Limb (tissue), 2 donors: Measurements from ENCODE around the gene ANKRD13B.
"Not testable (repeated sequence)": the region's sequence is repeated elsewhere in the genome, so short reads cannot be mapped to it uniquely, and the experiment has no call there.

Experiments
- DNase-seq, 2 donors: peaks; one replicate each; pipeline ENCODE4 v3.0.0-alpha.2; 2016; ENCODE audit errors: extremely low spot score in 2 of 2

Gene ANKRD13B

DNA sequence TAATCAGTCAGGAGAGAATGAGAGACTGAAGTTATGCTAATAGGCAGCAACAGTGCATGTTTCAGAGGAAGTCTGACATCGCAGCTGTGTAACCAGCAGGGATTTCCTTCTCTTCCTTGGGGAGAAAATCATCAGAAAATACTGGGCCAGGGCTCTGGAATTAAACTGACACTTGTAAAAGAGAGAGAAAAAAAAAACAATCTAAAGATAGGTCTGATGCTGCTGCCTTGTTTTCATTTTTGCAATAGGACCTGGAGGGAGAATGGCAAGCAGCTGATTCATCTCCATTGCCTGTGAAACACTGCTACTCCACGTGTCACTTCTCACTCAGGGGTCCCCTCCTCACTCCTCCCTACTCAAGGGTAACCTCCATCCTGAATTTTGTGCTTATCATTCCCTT is 47.5 kb downstream of the ANKRD13B start:
- DNase-seq, result no peak

DNA sequence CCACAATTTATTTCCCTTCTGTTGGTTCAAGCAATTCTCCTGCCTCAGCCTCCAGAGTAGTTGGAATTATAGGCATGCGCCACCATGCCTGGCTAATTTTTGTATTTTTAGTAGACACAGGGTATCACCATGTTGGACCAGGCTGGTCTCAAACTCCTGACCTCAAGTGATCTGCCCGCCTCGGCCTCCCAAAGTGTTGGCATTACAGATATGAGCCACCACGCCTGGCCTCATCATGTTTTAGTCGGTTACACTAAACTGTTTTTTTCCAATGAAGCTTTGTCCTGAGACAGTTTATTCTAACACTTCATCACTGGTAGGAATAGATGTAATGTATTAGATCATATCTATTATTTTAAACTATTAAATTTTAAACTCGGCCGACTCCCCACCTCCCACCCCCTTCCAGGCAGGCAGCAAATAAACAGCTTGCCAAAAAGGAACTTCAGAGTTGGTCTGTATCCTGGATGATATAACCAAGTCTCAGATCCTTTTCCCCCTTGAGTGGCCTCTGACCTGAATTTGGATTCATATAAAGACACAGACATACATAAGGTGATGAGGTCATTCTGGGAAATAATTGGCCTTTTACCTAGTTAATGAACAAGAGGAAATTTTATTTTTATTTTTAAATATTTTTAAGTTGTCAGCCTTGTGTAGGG is 48.2 kb downstream of the ANKRD13B start:
- DNase-seq, result no peak

DNA sequence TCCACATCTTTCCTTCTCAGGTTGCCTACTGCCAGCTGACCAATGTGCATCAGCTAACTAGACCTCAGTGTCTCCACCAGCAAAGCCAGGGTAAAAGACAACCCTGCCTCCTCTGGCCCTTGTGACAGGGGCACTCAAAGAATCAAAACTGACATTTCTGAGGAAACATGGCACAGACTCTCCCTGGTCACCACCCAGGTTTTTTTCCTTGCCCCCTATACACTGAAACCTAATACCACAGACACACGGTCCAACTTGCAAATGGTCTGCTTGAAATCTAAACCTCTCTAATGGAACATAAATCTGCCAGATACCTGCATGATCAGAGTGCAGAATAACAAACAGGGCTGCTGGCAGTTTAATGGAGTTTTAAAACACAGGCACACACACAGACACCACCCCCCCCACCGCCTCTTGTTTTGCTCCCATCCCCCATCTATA is 49.3 kb downstream of the ANKRD13B start:
- no peak for DNase-seq

DNA sequence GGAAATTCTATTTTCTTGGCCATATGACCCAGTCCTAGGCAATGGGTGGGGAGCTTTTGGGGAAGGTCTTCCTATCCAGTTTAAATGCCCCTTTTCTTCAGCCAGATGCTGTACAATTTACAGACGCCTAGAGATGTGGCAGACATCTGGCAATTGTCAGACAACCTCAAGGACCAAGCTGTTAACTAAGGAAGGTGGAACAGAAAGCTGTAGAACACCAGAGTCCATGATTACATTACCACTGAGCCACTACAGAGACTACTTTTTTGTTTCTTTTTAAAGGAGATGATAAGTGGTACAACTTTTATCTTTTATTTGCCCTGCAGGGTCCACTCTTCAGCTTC is 50.9 kb downstream of the ANKRD13B start:
- no peak for DNase-seq

DNA sequence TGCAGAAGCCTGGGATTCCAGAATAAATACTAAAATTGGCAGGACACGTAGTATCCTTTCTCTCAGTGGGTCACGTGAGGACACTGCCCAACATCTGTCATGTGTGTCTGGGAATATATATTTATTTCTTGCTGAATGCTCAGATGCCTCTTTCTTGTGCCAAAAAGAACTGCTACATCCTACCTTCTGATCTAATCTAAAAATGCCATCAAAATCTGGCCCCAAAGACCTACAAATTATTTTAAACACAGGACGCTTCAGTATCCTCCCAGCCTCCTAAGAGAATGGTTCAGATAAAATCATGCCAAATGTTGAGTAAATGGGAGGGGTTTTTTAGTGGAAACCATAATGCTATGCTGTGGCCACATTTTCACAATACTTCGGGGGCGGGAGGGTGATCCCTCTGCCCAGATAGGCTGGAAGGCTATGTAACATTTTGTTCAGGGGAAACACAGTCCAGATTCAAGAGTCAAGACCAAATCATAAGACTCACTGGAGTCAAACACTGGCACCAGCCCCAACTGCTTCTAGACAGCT is 52.7 kb downstream of the ANKRD13B start:
- peak in 1 of 2 donors; percentile 70 for DNase-seq

DNA sequence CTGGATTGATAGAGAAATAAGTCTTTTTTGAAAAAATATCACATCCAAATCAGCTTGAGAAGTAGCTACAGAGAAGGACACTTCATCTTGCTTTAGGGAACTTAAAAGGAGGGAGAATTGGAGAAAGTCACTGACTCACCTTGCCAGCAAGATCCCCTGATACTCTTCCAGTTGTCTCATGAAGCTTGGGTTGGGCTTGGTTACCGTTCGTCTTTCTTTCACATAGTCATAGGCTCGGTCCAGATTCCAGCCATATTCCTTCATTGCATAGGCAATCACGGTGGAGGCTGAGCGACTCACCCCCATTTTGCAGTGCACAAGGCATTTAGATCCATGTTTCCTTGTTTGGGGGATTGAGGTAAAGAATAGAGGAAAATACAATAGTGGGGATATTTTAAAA is 55.1 kb downstream of the ANKRD13B start:
- no peak for DNase-seq

DNA sequence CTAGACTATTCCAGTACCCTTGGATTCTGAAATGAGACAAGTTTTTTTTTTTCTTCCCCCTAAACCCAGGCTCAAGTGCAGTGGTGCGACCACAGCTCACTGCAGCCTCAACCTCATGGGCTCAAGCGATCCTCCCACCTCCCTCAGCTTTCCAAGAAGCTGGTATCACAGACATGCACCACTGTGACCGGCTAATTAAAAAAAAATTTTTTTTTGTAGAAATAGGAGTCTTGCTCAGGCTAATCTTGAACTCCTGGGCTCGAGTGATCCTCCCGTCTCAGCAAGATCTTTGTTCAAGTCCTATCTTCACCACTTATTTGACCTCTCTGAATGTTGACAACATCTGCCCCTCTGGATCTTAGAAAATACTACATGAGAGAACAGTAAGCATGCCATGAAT is 56.4 kb downstream of the ANKRD13B start:
- no peak for DNase-seq

DNA sequence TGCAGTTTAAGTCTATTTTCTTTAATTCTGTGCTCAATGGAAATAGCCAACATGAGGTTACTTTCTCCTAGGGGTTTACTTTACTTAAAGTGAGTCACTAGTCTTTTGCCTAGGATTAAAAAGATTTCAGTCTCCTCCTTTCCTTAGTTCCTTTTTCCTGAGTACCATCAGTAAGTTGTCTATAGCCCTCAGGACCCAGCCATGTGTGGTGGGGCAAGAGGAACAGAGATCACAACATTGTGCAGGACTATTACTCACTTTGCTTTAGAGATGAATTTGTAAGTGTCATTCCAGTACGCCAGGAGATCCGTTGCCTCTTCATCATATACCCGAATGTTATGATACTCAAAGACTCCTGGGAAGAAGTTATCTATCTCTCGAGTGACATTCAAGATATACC is 57.5 kb downstream of the ANKRD13B start:
- no peak for DNase-seq

DNA sequence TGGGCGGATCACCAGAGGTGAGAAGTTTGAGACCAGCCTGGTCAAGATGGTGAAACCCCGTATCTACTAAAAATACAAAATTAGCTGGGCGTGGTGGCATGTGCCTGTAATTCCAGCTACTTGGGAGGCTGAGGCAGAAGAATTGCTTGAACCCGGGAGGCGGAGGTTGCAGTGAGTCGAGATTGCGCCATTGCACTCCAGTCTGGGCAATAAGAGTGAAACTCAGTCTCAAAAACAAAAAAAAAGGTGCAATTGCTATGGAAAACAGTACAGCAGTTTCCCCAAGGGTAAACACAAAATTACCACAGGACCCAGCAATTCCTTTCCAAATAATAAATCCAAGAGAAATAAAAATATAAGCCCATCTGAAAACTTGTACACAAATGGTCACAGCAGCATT is 59.0 kb downstream of the ANKRD13B start:
- DNase-seq, result not testable (repeated sequence)

DNA sequence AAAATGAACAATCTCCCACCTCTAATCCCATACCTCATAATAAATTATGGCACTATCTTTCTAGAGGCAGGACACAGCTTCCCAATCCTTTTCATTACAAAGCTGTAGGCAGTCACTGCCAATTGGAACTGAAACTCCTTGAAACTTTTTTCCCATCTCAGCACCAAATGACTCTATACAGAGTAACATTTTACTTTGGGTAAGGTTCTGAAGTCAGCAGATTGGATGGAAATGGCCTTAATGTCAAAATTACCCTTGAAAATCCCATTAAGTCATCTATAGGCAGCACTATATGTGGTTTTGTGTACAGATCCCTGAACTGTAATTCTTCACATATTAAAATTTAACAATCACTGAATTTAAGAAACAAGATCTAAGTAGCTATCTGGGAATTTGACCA is 60.0 kb downstream of the ANKRD13B start:
- no peak for DNase-seq

DNA sequence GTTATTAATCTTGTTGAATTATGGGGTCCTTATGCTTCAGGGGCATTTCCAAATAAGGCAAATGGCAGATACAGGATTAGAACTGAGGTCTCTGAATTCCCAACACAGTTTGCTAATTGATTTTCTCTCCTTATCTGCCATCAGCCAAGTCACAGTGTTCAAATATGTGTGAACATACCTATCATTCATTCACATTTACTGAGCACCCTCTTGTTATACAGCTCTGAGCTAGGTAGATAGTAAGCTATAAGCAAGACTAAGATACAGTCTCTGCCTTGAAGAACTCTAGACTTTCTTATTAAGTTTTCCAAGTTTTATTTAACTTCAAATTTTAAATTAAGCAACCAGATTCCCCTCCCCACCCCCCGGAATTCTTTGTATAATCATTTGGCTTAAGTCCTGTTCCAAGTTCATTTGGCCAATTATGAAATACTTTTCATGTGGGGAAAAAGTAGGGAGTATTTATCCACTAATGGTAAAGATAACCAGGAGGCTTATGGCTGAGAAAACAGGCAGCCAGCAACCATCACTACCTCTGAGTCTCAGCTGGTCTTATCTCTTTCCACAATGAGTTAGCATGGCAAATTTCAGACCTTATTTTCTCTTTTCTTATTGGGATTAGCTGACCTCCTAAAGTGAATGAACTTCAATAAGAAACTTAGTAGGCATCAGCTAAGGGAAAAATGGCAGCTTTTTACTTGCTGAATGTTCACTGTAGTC is 61.2 kb downstream of the ANKRD13B start:
- no peak for DNase-seq

DNA sequence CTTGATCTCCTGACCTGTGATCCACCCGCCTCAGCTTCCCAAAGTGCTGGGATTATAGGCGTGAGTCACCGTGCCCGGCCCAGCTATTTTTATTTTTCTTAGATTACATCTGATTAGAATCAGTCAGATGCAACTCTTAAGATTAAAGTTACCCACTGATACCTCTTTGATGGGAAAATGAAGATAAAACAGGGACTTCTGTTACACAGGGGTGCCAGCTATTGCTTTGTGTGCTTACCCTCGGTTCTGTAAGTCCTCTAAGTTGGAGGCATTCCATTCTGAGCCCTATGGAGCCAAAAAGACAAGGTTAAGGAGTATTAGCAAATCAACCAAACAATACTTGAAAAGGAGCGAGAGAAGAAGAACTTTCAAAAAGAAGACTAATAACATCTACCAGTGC is 62.4 kb downstream of the ANKRD13B start:
- DNase-seq, result no peak

DNA sequence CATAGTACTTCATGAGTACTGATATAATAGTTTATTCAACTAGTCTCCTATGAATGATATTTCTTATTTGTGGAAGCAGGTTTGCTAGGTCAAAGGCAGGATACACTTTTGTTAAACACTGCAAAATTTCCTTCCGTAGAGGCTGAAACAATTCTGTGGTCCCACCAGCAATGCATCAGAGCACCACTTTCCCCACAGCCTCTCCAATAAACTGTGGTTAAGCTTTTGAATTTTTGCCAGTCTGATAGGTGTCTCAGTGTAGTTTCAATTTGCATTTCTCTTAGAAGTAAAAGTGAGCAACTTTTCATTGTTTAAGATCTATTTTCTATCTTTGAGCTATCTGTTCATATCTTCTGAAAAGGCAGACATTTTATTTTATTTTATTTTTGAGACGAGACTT is 66.2 kb downstream of the ANKRD13B start:
- no peak for DNase-seq

DNA sequence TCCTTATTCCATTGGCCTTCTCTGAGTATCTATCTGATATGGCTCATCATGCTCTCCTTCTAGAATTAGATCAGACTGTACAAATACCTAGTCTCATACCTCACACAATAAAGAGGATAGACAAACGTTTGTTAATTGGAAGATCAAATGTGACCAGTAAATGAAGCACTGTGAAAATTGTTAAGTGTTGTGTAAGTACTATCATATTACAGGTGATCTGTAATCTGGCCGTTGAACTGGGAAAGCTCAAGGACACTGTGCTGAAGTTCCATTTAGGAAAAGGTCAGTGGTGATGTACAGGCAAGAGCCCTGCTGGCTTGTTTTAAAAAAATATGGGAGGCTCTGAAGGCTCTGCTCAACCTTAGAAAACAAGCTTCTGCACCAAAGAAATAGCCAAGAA is 68.3 kb downstream of the ANKRD13B start:
- no peak for DNase-seq

DNA sequence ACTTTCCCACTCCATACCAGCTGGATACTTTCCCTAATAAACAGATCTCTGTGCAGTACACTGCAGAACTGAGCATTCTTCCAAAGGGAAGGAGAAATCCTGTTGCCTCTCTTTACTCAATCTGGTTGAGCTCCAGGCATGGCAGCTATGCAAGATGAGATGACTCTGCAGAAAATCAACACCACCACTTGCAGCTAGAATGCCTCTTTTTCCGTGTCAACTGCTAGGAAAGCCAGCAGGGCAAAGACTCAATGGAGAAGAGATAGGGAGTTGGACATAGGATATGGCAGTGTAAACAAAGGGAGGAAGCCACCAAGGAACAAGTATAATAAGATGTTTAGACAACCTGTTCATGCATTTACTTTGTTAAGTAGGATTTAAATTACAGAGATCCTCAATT is 70.2 kb downstream of the ANKRD13B start:
- DNase-seq, result no peak
